Measurements from ENCODE around the gene UPK1A. TPM values are rescaled to one million over a fixed set of nuclear protein-coding genes. Genes with fewer than 3 reads are reported as not detected.
"Not testable (repeated sequence)": the region's sequence is repeated elsewhere in the genome, so short reads cannot be mapped to it uniquely, and the experiment has no call there.

The UPK1A gene
- total RNA-seq, 4 donors from 2014 or later: 5.1 to 45.2 (median 16.5) TPM

GRCh38 chr19:35644987-35645679, 21.2 kb upstream of the UPK1A start:
- peak; percentile 80 to 97 for DNase-seq (ENCODE audit: low spot score in 2 of 2)
- TF ChIP-seq CTCF (IDR thresholded peaks at IDR 0.05): no peak
- TF ChIP-seq POLR2A (IDR thresholded peaks at IDR 0.05): no peak
- intact Hi-C loops (cut with DNase I; ENCODE audit: low total_unique reads): no loop called here
- peak overlapping the region; percentile 49 for H3K4me3 ChIP-seq (ENCODE audit: low read depth, poor library complexity, severe bottlenecking)
- 20 to 23% methylated on average over 20 of the region's 20 CpGs for WGBS, 2 donors

GRCh38 chr19:35645680-35646511, 20.4 kb upstream of the UPK1A start:
- intact Hi-C loops (cut with DNase I; ENCODE audit: low total_unique reads): no loop called here
- DNase-seq (ENCODE audit: low spot score in 2 of 2): no peak
- WGBS, 2 donors: 82 to 86% methylated on average over 7 of the region's 7 CpGs
- no peak overlapping the region for H3K4me3 ChIP-seq (ENCODE audit: low read depth, poor library complexity, severe bottlenecking)
- no peak for TF ChIP-seq CTCF (IDR thresholded peaks at IDR 0.05)
- TF ChIP-seq POLR2A (IDR thresholded peaks at IDR 0.05): no peak

- peak within 1 kb of the TSS; percentile 83 for H3K4me3 ChIP-seq (ENCODE audit: low read depth, poor library complexity, severe bottlenecking)
- DNase-seq (ENCODE audit: low spot score in 2 of 2): peak; percentile 96 to 97
- TF ChIP-seq CTCF (IDR thresholded peaks at IDR 0.05): no peak
- TF ChIP-seq POLR2A (IDR thresholded peaks at IDR 0.05): peak in 1 of 2 donors; percentile 12
- 0 to 1% methylated on average over 37 of the region's 46 CpGs for WGBS, 2 donors
- intact Hi-C loops (cut with DNase I; ENCODE audit: low total_unique reads): no loop called here
Measured at GRCh38 chr19:35648017-35648961, 18.0 kb upstream of the UPK1A start, which contains the start of gene COX6B1. Gene COX6B1 (plus strand): TSS chr19:35648323. CDS start chr19:35651244, 2,921 bp downstream.

- H3K4me3 ChIP-seq (ENCODE audit: low read depth, poor library complexity, severe bottlenecking): no peak overlapping the region
- intact Hi-C loops (cut with DNase I; ENCODE audit: low total_unique reads): no loop called here
- no peak for DNase-seq (ENCODE audit: low spot score in 2 of 2)
- TF ChIP-seq POLR2A (IDR thresholded peaks at IDR 0.05): no peak
- TF ChIP-seq CTCF (IDR thresholded peaks at IDR 0.05): no peak
- WGBS, 2 donors: 78 to 79% methylated on average over 9 of the region's 9 CpGs
Measured at GRCh38 chr19:35650581-35650980, 15.7 kb upstream of the UPK1A start.

- intact Hi-C loops (cut with DNase I; ENCODE audit: low total_unique reads); DNase-seq (ENCODE audit: low spot score in 2 of 2); H3K4me3 ChIP-seq (ENCODE audit: low read depth, poor library complexity, severe bottlenecking): not testable (repeated sequence)
- 92 to 97% methylated on average over 6 of the region's 6 CpGs for WGBS, 2 donors
Measured at GRCh38 chr19:35654828-35655227, 11.5 kb upstream of the UPK1A start.
